Neural progenitor cell (in vitro differentiated cells): ENCODE measurements around the gene TMEM217.

Experiments
- CTCF ChIP-seq: fragments of 200-600 bp; sonication (generic); IDR thresholded peaks from 2 replicates; pipeline ENCODE4 v1.5.1; 2017; ENCODE audit warnings: antibody characterized with exemption, mild to moderate bottlenecking
- EZH2 ChIP-seq: fragments of 200-600 bp; sonication (generic); IDR thresholded peaks from 2 replicates; pipeline ENCODE4 v1.6.1; 2017; ENCODE audit warnings: antibody characterized with exemption, mild to moderate bottlenecking, moderate library complexity
- EZH2phosphoT487 ChIP-seq: fragments of 200-600 bp; sonication (generic); IDR thresholded peaks from 2 replicates; pipeline ENCODE4 v1.6.1; 2017; ENCODE audit warnings: antibody characterized with exemption

- TF ChIP-seq CTCF (no peak), EZH2phosphoT487 (no peak), EZH2 (no peak)
Observed at GRCh38 chr6:37277001-37277409, 19.1 kb upstream of the TMEM217 start.
